Daoy (cell line): ENCODE data around the gene TMEM60. TPM values are rescaled to one million over a fixed set of nuclear protein-coding genes. Genes with fewer than 3 reads are reported as not detected.
A peak's percentile ranks its signal among the peaks of the same experiment; 100 is the strongest.

Source experiments
- DNase-seq: peaks from one replicate; pipeline ENCODE4 v3.0.0-alpha.2; 2015; ENCODE audit warnings: low read depth
- total RNA-seq: library from RNA; depleted of rRNA; stranded (reverse); fragments of >200 nt; shearing (Covaris generic); gene quantifications from 2 replicates; pipeline ENCODE4 v1.2.3, GENCODE V29; 2014; rRNA removed

The TMEM60 gene
- total RNA-seq, 1 experiment from 2014 or later, result 13.3 TPM

- no peak for DNase-seq
Observed at GRCh38 chr7:77771901-77772300, 26.3 kb downstream of the TMEM60 start.

DNA sequence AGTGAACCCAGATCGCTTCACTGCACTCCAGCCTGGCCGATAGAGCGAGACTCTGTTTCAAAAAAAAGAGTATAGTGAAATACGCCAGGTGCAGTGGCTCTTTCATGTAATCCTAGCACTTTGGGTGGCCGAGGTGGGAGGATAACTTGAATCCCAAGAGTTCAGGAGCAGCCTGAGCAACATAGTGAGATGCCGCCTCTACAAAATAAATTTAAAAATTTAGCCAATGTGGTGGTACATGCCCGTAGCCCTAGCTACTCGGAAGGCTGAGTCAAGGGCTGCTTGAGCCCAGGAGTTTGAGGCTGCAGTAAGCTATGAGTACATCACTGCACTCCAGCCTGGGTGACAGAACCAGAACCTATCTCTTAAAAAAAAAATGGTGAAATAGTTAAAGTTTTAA, 27.9 kb downstream of the TMEM60 start:
- no peak for DNase-seq

- no peak for DNase-seq
Observed at GRCh38 chr7:77766801-77767605, 31.2 kb downstream of the TMEM60 start.

DNA sequence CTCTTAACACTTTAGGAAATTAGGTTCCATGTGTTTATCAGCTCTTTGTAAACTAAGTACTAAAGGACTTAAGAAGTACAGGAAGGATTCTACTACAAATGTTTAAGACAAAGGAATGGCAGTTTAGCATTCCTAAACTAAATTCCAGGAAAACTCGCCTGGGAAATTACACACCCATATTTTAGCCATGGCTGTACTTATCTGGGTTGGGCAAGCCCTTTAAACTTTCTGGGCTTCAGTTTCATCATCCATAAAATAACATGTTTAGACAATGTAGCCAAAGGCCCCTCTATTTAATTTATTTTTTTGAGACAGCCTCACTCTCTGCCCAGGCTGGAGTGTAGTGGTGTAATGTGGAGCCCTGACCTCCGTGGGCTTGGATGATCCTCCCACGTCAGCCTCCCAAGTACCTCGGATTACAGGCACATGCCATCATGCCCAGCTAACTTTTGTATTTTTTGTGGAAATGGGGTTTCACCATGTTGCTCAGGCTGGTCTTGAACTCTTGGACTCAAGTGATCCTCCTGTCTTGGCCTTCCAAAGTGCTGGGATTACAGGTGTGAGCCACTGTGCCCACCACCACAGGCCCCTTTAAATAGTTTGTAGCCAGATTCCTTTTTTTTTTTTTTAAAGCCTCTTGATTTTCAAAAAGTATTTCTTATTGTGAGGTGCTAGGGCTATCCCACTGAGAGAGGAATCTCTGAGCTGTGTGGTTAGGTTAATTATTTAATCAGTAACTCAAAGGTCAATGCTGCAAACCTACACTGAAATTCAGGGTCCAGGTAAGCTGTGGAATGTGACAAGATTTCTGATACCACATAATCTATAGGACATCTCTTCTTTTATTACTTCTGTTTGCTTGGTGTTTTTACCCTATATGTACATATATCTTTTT, 32.1 kb downstream of the TMEM60 start:
- no peak for DNase-seq

DNA sequence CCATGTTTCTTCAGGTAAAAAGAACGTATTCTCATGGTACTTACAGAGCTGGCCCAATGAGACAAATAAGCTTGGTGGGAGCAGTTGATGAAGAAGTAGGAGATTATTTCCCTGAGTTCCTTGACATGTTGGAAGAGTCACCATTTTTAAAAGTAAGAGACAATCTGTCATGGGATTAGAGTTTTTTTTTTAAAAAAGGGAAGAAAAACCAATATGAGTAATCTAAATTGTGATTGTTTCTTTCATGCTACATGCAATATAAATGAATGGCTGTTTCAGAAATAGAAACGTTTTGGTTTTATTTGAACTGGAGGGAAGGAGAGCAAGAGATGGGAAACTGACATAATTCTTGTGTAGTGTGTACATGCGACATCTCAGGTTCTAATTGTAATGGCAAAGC, 32.8 kb downstream of the TMEM60 start:
- no peak for DNase-seq

DNA sequence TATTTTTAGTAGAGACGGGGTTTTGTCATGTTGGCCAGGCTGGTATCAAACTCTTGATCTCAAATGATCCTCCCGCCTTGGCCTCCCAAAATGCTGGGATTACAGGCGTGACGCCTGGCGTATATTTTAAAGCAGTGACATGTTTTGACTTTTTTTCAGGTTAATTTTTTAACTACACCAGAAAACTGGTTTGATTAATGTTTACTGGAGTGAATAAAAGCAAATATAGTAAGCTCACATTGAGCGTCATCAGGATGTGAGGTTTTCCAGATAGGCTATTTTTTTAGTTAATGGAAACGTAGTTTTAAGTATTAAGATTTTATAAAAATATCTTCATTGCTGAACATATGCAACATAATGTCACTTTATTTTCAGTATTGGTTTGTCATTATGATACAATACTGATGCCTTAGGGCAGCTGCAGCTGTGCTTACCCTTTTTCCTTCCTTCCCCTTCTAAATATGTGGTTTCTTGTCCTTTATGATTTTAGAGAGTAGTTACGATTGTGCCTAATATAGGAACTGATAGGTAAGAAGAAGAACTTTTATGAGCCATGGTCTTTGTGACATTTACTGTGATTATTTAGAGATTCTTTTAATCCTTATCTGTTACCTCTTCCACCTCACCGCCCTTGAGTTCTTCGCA, 37.3 kb downstream of the TMEM60 start:
- no peak for DNase-seq

GRCh38 chr7:77759294-77759889, 38.8 kb downstream of the TMEM60 start:
- peak; percentile 59 for DNase-seq

DNA sequence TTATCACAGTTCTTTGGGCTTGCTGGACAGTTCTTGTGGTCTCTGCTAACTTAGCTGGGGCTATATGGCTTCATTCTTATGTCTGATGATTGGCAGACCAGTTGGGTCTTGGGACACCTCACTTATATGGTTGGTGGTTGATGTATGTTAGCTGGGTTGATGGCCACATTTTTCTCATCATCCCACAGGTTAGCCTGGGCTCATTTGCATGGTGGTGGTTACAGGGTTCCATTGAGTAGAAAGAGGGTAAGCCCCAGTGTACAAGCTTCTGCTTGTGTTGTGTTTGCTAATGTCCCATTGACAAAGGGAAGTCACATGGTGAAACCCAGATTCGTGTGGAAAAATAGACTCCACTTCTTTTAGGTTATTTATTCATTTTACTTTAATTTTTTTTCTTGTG, 40.6 kb downstream of the TMEM60 start:
- DNase-seq, result no peak

GRCh38 chr7:77753173-77753572, 45.1 kb downstream of the TMEM60 start:
- no peak for DNase-seq

GRCh38 chr7:77752016-77752415, 46.2 kb downstream of the TMEM60 start:
- no peak for DNase-seq

DNA sequence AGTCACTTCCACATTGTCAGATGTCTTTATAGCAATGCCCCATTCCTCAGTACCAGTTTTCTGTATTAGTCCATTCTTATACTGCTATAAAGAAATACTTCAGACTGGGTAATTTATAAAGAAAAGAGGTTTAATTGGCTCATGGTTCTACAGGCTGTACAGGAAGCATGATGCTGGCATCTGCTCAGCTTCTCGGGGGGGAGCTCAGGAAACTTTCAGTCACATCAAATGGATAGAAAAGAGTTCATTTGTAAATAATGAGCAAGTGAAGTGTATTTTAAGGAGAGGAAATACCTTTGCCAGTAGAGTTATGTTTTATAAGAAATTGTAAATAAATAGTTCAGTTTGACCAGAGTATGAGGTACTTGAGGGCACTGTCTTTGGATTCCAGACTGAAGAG, 50.5 kb downstream of the TMEM60 start:
- no peak for DNase-seq

DNA sequence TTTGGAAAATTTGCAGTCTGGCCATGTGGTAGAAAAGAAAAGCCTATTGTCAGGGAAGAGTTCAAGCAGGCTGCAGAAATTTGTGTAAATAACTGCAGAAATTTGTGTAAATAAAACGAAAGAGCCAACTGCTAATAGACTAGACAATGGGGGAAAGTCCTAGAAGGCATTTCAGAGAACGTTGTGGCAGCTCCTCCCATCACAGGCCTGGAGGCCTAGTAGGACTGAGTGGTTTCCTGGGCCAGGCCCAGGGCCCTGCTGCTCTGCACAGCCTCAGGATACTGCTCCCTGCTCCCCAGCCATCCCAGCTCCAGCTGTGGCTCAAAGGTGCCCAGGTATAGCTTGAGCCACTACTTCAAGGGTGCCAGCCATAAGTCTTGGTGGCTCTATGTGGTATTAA, 51.1 kb downstream of the TMEM60 start:
- no peak for DNase-seq

GRCh38 chr7:77746824-77747165, 51.4 kb downstream of the TMEM60 start:
- no peak for DNase-seq

DNA sequence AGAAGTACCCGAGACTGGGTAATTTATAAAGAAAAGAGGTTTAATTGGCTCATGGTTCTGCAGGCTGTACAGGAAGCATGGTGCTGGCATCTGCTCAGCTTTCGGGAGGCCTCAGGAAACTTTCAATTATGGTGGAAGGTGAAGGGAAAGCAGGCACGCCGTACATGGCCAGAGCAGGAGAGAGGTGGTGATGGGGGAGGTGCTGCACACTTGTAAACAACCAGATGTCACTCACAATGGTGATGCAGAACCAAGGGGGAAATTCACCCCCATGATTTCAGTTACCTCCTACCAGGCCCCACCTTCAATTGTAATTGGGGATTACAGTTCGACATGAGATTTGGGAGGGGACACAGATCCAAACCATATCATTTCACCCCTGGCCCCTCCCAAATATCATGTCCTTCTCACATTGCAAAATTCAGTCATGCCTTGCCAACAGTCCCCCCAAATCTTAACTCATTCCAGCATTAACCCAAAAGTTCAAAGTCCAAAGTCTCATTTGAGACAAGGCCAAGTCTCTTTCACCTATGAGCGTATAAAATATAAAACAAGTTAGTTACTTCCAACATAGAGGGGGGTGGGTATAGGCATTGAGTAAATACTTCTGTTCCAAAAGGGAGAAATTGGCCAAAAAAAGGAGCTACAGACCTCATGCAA, 51.9 kb downstream of the TMEM60 start:
- DNase-seq, result no peak

DNA sequence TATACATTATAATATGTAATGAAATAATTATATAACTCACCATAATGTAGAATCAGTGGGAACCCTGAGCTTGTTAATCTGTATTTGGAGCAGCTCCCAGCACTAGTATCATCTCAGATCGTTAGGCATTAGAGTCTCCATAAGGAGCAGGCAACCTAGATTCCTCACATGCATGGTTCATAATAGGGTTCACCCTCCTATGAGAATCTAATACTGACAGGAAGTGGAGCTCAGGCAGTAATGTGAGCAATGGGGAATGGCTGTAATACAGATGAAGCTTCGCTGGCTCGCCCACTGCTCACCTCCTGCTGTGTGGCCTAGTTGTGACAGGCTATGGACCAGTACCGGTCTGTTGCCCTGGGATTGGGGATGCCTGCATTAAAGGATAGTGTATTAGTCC, 52.5 kb downstream of the TMEM60 start:
- DNase-seq, result no peak

Other genes starting within 250 kb of the TMEM60 start
- gene RSBN1L, start 102.0 kb downstream of the TMEM60 start, total RNA-seq, result 12.2 and 24.4 TPM in 2 replicates
- gene PHTF2, start 339 bp upstream of the TMEM60 start, total RNA-seq, result 26.9 and 77.6 TPM in 2 replicates